PFSK-1 (cell line): ENCODE data around the gene FMN1.

Source experiments
- POLR2AphosphoS5 ChIP-seq: IDR thresholded peaks from 2 replicates; pipeline ENCODE4 v1.6.1; 2012; ENCODE audit warnings: low read depth, mild to moderate bottlenecking, control low read depth, low read length, moderate library complexity
- SIN3A ChIP-seq: IDR thresholded peaks from 2 replicates; pipeline ENCODE4 v1.6.1; 2012; ENCODE audit warnings: mild to moderate bottlenecking, low read length, moderate library complexity, borderline replicate concordance; ENCODE audit not compliant: insufficient read depth
- TAF1 ChIP-seq: IDR thresholded peaks from 2 replicates; pipeline ENCODE4 v1.6.1; 2012; ENCODE audit warnings: low read length, control low read depth, borderline replicate concordance; ENCODE audit not compliant: insufficient read depth
- TF ChIP-seq, protein P1 (sequence below), 2 experiments: IDR thresholded peaks; 2 replicates each; pipeline versions ENCODE4 v1.6.1 to v1.8.0; 2011 to 2012; ENCODE audit warnings: low read depth in 2 of 2, low read length in 2 of 2, control low read depth in 1 of 2, inconsistent platforms in 1 of 2, mild to moderate bottlenecking in 1 of 2, moderate library complexity in 1 of 2; ENCODE audit not compliant: insufficient read depth in 1 of 2

- TF ChIP-seq, protein P1, sequence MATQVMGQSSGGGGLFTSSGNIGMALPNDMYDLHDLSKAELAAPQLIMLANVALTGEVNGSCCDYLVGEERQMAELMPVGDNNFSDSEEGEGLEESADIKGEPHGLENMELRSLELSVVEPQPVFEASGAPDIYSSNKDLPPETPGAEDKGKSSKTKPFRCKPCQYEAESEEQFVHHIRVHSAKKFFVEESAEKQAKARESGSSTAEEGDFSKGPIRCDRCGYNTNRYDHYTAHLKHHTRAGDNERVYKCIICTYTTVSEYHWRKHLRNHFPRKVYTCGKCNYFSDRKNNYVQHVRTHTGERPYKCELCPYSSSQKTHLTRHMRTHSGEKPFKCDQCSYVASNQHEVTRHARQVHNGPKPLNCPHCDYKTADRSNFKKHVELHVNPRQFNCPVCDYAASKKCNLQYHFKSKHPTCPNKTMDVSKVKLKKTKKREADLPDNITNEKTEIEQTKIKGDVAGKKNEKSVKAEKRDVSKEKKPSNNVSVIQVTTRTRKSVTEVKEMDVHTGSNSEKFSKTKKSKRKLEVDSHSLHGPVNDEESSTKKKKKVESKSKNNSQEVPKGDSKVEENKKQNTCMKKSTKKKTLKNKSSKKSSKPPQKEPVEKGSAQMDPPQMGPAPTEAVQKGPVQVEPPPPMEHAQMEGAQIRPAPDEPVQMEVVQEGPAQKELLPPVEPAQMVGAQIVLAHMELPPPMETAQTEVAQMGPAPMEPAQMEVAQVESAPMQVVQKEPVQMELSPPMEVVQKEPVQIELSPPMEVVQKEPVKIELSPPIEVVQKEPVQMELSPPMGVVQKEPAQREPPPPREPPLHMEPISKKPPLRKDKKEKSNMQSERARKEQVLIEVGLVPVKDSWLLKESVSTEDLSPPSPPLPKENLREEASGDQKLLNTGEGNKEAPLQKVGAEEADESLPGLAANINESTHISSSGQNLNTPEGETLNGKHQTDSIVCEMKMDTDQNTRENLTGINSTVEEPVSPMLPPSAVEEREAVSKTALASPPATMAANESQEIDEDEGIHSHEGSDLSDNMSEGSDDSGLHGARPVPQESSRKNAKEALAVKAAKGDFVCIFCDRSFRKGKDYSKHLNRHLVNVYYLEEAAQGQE (IDR thresholded peaks at IDR 0.05; ENCODE audit: insufficient read depth in 1 of 2, low read depth in 2 of 2, low read length in 2 of 2): no peak
- no peak for TF ChIP-seq POLR2AphosphoS5
- no peak for TF ChIP-seq SIN3A
- no peak for TF ChIP-seq TAF1
Observed at GRCh38 chr15:33218071-33218491, 23.6 kb upstream of the FMN1 start.
